IMR-90 (cell line): Measurements from ENCODE around the gene SETDB1. TPM values are rescaled to one million over a fixed set of nuclear protein-coding genes. Genes with fewer than 3 reads are reported as not detected.

Experiments used
- ATAC-seq: fragments of 200-7000 bp; cut with Tn5 transposase; 2 replicates; pipeline ENCODE4 v1.9.1; 2020; ENCODE audit warnings: low read depth, mild to moderate bottlenecking, moderate library complexity
- BruUV-seq: library from RNA; stranded (reverse); fragments of 400-500 nt; replicated peaks from 2 replicates; lab custom pipeline; 2021; lab: Mats Ljungman, UMichigan
- CTCF ChIA-PET: fragments of 300-600 bp; formaldehyde crosslinking; extraction: SDS; loops from one replicate; lab custom pipeline; 2021; ENCODE audit warnings: antibody characterized with exemption; lab: Yijun Ruan, JAX
- POLR2A ChIA-PET: fragments of 300-600 bp; sonication (Branson Sonifier 250); formaldehyde crosslinking; loops from one replicate; lab custom pipeline; 2022; ENCODE audit warnings: antibody characterized with exemption; ENCODE audit not compliant: unreplicated experiment; lab: Charles Lee
- DNase-seq: peaks from one replicate; pipeline ENCODE4 v3.0.0; 2013
- H2AFZ ChIP-seq: replicated peaks from 2 replicates; pipeline ENCODE3; 2013; ENCODE audit warnings: low read length, mild to moderate bottlenecking; ENCODE audit not compliant: poor library complexity
- H2AK5ac ChIP-seq: 2 replicates; pipeline ENCODE4 v1.6.1; 2013; ENCODE audit warnings: low read depth, low read length, inconsistent platforms
- H2AK9ac ChIP-seq: replicated peaks from 2 replicates; pipeline ENCODE3; 2013; ENCODE audit warnings: mild to moderate bottlenecking, low read depth, low read length, moderate library complexity; ENCODE audit not compliant: poor library complexity
- H2BK120ac ChIP-seq: 2 replicates; pipeline ENCODE4 v1.6.1; 2013; ENCODE audit warnings: low read depth, low read length, inconsistent platforms
- H2BK15ac ChIP-seq: 3 replicates; pipeline ENCODE4 v1.6.1; 2013; ENCODE audit warnings: low read depth, low read length, inconsistent platforms
- H2BK20ac ChIP-seq: 2 replicates; pipeline ENCODE4 v1.6.1; 2013; ENCODE audit warnings: low read depth, mild to moderate bottlenecking, inconsistent platforms, low read length, moderate library complexity
- H2BK5ac ChIP-seq: 2 replicates; pipeline ENCODE4 v1.6.1; 2013; ENCODE audit warnings: mild to moderate bottlenecking, low read depth, low read length, inconsistent platforms; ENCODE audit not compliant: poor library complexity, severe bottlenecking
- H3K14ac ChIP-seq: replicated peaks from 2 replicates; pipeline ENCODE4 v1.6.1; 2013; ENCODE audit warnings: low read depth, low read length, inconsistent platforms
- H3K18ac ChIP-seq: 2 replicates; pipeline ENCODE4 v1.6.1; 2013; ENCODE audit warnings: low read depth, low read length, control low read depth
- H3K23ac ChIP-seq: 2 replicates; pipeline ENCODE4 v1.6.1; 2013; ENCODE audit warnings: low read depth, low read length, inconsistent platforms
- H3K27ac ChIP-seq: 2 replicates; pipeline ENCODE4 v1.5.1; 2013; ENCODE audit warnings: mild to moderate bottlenecking, control low read depth, low read length; ENCODE audit not compliant: insufficient read depth
- H3K27me3 ChIP-seq: 2 replicates; pipeline ENCODE4 v1.6.1; 2013; ENCODE audit warnings: low read length; ENCODE audit not compliant: control insufficient read depth, insufficient read depth
- H3K36me3 ChIP-seq: 2 replicates; pipeline ENCODE4 v1.6.1; 2013; ENCODE audit warnings: low read length, mixed read lengths; ENCODE audit not compliant: control insufficient read depth, insufficient read depth
- H3K4ac ChIP-seq: 2 replicates; pipeline ENCODE4 v1.6.1; 2013; ENCODE audit warnings: low read depth, low read length, inconsistent platforms
- H3K4me1 ChIP-seq: 2 replicates; pipeline ENCODE4 v1.6.1; 2013; ENCODE audit warnings: low read length, mixed read lengths; ENCODE audit not compliant: control insufficient read depth, insufficient read depth
- H3K4me2 ChIP-seq: 2 replicates; pipeline ENCODE4 v1.6.1; 2013; ENCODE audit warnings: low read depth, mild to moderate bottlenecking, control low read depth, low read length, moderate library complexity
- H3K4me3 ChIP-seq: 2 replicates; pipeline ENCODE4 v1.5.1; 2013; ENCODE audit warnings: low read depth, mild to moderate bottlenecking, control low read depth, low read length, moderate library complexity; ENCODE audit not compliant: insufficient read depth
- H3K56ac ChIP-seq: 2 replicates; pipeline ENCODE4 v1.6.1; 2013; ENCODE audit warnings: low read length, inconsistent platforms; ENCODE audit not compliant: insufficient read depth; ENCODE audit errors: extremely low read depth
- H3K79me1 ChIP-seq, 2 experiments: 2 replicates each; pipeline ENCODE4 v1.6.1; 2013; ENCODE audit warnings: low read length in 2 of 2, inconsistent platforms in 1 of 2, low read depth in 1 of 2
- H3K9ac ChIP-seq: 2 replicates; pipeline ENCODE4 v1.6.1; 2013; ENCODE audit warnings: low read depth, low read length, control low read depth
- H3K9me1 ChIP-seq: 2 replicates; pipeline ENCODE4 v1.6.1; 2013; ENCODE audit warnings: low read length, inconsistent platforms; ENCODE audit not compliant: insufficient read depth
- H3K9me3 ChIP-seq: 2 replicates; pipeline ENCODE4 v1.6.1; 2013; ENCODE audit warnings: low read length; ENCODE audit not compliant: control insufficient read depth, insufficient read depth
- H4K20me1 ChIP-seq: 2 replicates; pipeline ENCODE4 v1.6.1; 2013; ENCODE audit warnings: low read length, inconsistent platforms; ENCODE audit not compliant: insufficient read depth
- H4K5ac ChIP-seq: 2 replicates; pipeline ENCODE4 v1.6.1; 2013; ENCODE audit warnings: mild to moderate bottlenecking, low read depth, low read length, control low read depth
- H4K8ac ChIP-seq, 2 experiments: 2 replicates each; pipeline ENCODE4 v1.6.1; 2013; ENCODE audit warnings: low read depth in 2 of 2, low read length in 2 of 2, control low read depth in 1 of 2, inconsistent platforms in 1 of 2
- H4K91ac ChIP-seq: 2 replicates; pipeline ENCODE4 v1.6.1; 2013; ENCODE audit warnings: low read depth, low read length, inconsistent platforms; ENCODE audit not compliant: insufficient read depth
- CEBPB ChIP-seq: IDR thresholded peaks from 2 replicates; pipeline ENCODE4 v1.6.1; 2012; ENCODE audit warnings: low read depth, low read length, improper control_type of control experiment
- CHD1 ChIP-seq: IDR thresholded peaks from 2 replicates; pipeline ENCODE4 v1.6.1; 2012; ENCODE audit warnings: low read depth, low read length, improper control_type of control experiment
- MAZ ChIP-seq: IDR thresholded peaks from 2 replicates; pipeline ENCODE4 v1.6.1; 2012; ENCODE audit warnings: low read depth, mild to moderate bottlenecking, low read length, improper control_type of control experiment, moderate library complexity, borderline replicate concordance
- RAD21 ChIP-seq: IDR thresholded peaks from 2 replicates; pipeline ENCODE4 v1.6.1; 2012; ENCODE audit warnings: low read length, improper control_type of control experiment
- RCOR1 ChIP-seq: IDR thresholded peaks from 2 replicates; pipeline ENCODE4 v1.6.1; 2012; ENCODE audit warnings: mild to moderate bottlenecking, low read length, improper control_type of control experiment; ENCODE audit not compliant: insufficient replicate concordance
- WGBS, 2 experiments: methylation state at CpG; one replicate each; pipeline versions ENCODE4 v1.1.5 to v1.1.7; 2013; ENCODE audit warnings: missing lambda C conversion rate in 2 of 2; ENCODE audit not compliant: insufficient read length in 1 of 2; ENCODE audit errors: extremely low coverage in 2 of 2; 5-methylcytosine and 5-hydroxymethylcytosine counted together
- dilution Hi-C: fragments of 300-500 bp; cut with HindIII; formaldehyde crosslinking; loops from one replicate; pipeline ENCODE4 v1.14.3; 2018; ENCODE audit warnings: low sequenced_read_pairs; ENCODE audit not compliant: unreplicated experiment
- in situ Hi-C: fragments of 300-500 bp; cut with MboI; formaldehyde crosslinking; loops from 3 replicates; pipeline ENCODE4 v1.14.3; 2019; ENCODE audit warnings: low sequenced_read_pairs, inconsistent platforms, mixed read lengths
- intact Hi-C: fragments of 100-400 bp; cut with micrococcal nuclease; formaldehyde crosslinking; loops from 2 replicates; pipeline ENCODE4 v1.10.0; 2022
- polyA plus RNA-seq, 3 experiments: library from polyadenylated mRNA; depleted of rRNA; stranded (reverse); fragments of >200 nt; gene quantifications; 2 replicates each; pipeline ENCODE4 v1.2.3, GENCODE V29; 2012; ENCODE audit warnings: low replicate concordance in 1 of 3
- total RNA-seq: library from RNA; depleted of rRNA; stranded (reverse); fragments of >200 nt; gene quantifications from 2 replicates; pipeline ENCODE4 v1.2.3, GENCODE V29; 2012

Gene SETDB1
- total and polyA plus RNA-seq, 2 of the 4 experiments (the other 2 are of a cell fraction) = 18.7 to 22.9 TPM

GRCh38 chr1:150999926-151000325 is 73.8 kb downstream of the SETDB1 start (continued):
- no peak for TF ChIP-seq MAZ
- TF ChIP-seq CHD1 = no peak
- no peak for TF ChIP-seq RAD21
- no peak for TF ChIP-seq RCOR1

GRCh38 chr1:151000408-151000807 is 74.2 kb downstream of the SETDB1 start:
- no CpG with 5 or more reads among the region's 3 CpGs for WGBS, 2 experiments
- peak overlapping the region; percentile 20; the same call in 1 of the 2 replicates for H4K91ac ChIP-seq
- no peak for DNase-seq
- H4K8ac ChIP-seq = no peak overlapping the region
- peak overlapping the region; percentile 39; the same call in 1 of the 2 replicates for H2AK5ac ChIP-seq
- ChIA-PET POLR2A (no interaction called here), CTCF (interaction anchor here (1.0 kb wide), 1 partner anchor 371 kb away, joined by 4 read pairs; the partner anchor contains the start of gene ENSA)
- TF ChIP-seq RAD21 = no peak
- peak; percentile 43; the same call in 1 of the 2 replicates for TF ChIP-seq CEBPB
- H3K27me3 ChIP-seq = no peaks in the 10 kb centered on the region
- ATAC-seq = no peak
- H3K4me2 ChIP-seq = no peak overlapping the region
- H3K36me3 ChIP-seq = peaks cover 32% of the 10 kb centered on the region
- in situ Hi-C loops = no loop called here
- H2BK120ac ChIP-seq = peak overlapping the region; percentile 8; the same call in 1 of the 2 replicates
- no peak overlapping the region for H3K56ac ChIP-seq
- no peaks in the 10 kb centered on the region for H4K20me1 ChIP-seq
- dilution Hi-C loops = no loop called here
- BruUV-seq = no TSS peak
- no peak overlapping the region for H3K4me3 ChIP-seq
- H3K27ac ChIP-seq = no peak overlapping the region
- no peak overlapping the region for H2BK15ac ChIP-seq
- H2BK20ac ChIP-seq = 0 out of 2 replicates have a peak overlapping the region, but pooled peaks have one; percentile 43
- H3K79me1 ChIP-seq = peaks cover under 1 to 1% of the 10 kb centered on the region in 2 experiments; a peak in 3 of 4 replicates
- H4K5ac ChIP-seq = no peak overlapping the region
- intact Hi-C loops = loop anchor here (10.0 kb wide), 1 partner anchor 436 kb away; no protein-coding TSS in a partner anchor
- no peak overlapping the region for H3K9ac ChIP-seq
- no peak overlapping the region for H2AK9ac ChIP-seq
- no peak overlapping the region for H2AFZ ChIP-seq
- no peak overlapping the region for H3K14ac ChIP-seq
- no peak overlapping the region for H3K4ac ChIP-seq
- H3K18ac ChIP-seq = no peak overlapping the region
- no peak overlapping the region for H3K23ac ChIP-seq
- no peaks in the 10 kb centered on the region for H3K9me3 ChIP-seq
- peaks cover 6% of the 10 kb centered on the region for H3K4me1 ChIP-seq
- H2BK5ac ChIP-seq = no peak overlapping the region
- peaks cover 8% of the 10 kb centered on the region; the same call in 1 of the 2 replicates for H3K9me1 ChIP-seq
